Measurements from ENCODE around the gene WAC.

DNA sequence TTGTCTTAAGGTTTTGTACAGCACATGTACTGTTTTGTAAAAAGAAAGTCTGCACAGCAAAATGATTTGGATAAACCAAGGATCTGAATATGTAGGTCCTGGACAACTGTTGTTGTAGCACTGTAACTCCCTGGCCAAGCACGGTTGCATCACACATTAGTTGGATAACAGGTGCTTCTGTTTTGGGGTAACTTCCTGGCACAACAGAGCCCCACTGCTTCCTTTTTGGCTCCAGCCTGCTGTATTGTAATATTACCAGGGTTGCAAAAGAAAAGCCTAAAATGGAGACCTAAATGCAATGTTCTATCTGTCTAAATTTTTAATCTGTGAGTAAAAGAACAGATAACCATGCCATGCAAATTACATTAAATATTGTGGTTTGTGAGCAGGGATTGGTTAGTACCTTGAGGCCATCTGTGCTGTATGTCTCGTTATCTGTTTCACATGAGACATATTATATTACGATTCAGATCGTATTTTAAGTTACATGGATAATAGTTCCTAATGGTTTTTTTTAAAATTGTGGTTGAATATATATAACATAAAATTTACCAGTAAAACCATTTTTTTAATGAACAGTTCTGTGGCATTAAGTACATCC lies 27.5 kb upstream of the WAC start:
- TF ChIP-seq, protein P1, sequence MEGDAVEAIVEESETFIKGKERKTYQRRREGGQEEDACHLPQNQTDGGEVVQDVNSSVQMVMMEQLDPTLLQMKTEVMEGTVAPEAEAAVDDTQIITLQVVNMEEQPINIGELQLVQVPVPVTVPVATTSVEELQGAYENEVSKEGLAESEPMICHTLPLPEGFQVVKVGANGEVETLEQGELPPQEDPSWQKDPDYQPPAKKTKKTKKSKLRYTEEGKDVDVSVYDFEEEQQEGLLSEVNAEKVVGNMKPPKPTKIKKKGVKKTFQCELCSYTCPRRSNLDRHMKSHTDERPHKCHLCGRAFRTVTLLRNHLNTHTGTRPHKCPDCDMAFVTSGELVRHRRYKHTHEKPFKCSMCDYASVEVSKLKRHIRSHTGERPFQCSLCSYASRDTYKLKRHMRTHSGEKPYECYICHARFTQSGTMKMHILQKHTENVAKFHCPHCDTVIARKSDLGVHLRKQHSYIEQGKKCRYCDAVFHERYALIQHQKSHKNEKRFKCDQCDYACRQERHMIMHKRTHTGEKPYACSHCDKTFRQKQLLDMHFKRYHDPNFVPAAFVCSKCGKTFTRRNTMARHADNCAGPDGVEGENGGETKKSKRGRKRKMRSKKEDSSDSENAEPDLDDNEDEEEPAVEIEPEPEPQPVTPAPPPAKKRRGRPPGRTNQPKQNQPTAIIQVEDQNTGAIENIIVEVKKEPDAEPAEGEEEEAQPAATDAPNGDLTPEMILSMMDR (IDR thresholded peaks at IDR 0.05; ENCODE audit: insufficient read depth, low read depth, low read length): no peak
- no peak for TF ChIP-seq EZH2 (IDR thresholded peaks at IDR 0.05; ENCODE audit: insufficient read depth, low read length)

Data from astrocyte (in vitro differentiated cells and primary cell).